Germinal center (tissue), 1 donor: ENCODE data around the gene GJA4.

Experiments
- DNase-seq: peaks from one replicate; pipeline ENCODE4 v3.0.0; 2012; ENCODE audit warnings: mixed read lengths, low spot score

GJA4 gene

GRCh38 chr1:34792868-34793727 lies at the start of gene GJA4:
GJA4 (plus strand) TSS chr1:34792999; CDS start chr1:34794214, 1,215 bp downstream.
- no peak for DNase-seq

- DNase-seq: no peak
Observed at GRCh38 chr1:34743775-34744174, 49.0 kb upstream of the GJA4 start.

- DNase-seq: no peak
Observed at GRCh38 chr1:34744851-34745250, 47.9 kb upstream of the GJA4 start.

- no peak for DNase-seq
Observed at GRCh38 chr1:34745666-34746065, 47.1 kb upstream of the GJA4 start.

GRCh38 chr1:34746101-34746500 lies 46.7 kb upstream of the GJA4 start:
- no peak for DNase-seq

- DNase-seq: no peak
Observed at GRCh38 chr1:34746785-34747637, 45.8 kb upstream of the GJA4 start.

- DNase-seq: no peak
Observed at GRCh38 chr1:34747638-34747941, 45.2 kb upstream of the GJA4 start.

GRCh38 chr1:34749992-34750391 lies 42.8 kb upstream of the GJA4 start:
- DNase-seq: no peak

- no peak for DNase-seq
Observed at GRCh38 chr1:34750610-34751009, 42.2 kb upstream of the GJA4 start.

GRCh38 chr1:34753163-34753562 lies 39.6 kb upstream of the GJA4 start:
- no peak for DNase-seq

- no peak for DNase-seq
Observed at GRCh38 chr1:34754964-34755637, 37.7 kb upstream of the GJA4 start, which contains the start of gene GJB5. GJB5 (plus strand) TSS chr1:34755047; CDS start chr1:34757331, 2,284 bp downstream.

GRCh38 chr1:34755961-34756360 lies 36.8 kb upstream of the GJA4 start:
- DNase-seq: no peak

GRCh38 chr1:34757386-34757785 lies 35.4 kb upstream of the GJA4 start:
- no peak for DNase-seq

- no peak for DNase-seq
Observed at GRCh38 chr1:34758751-34759150, 34.0 kb upstream of the GJA4 start.

- DNase-seq: no peak
Observed at GRCh38 chr1:34759503-34760357, 33.1 kb upstream of the GJA4 start, which contains the start of gene GJB4. GJB4 (plus strand) TSS chr1:34759740; CDS start chr1:34761255, 1,515 bp downstream.

GRCh38 chr1:34761176-34761761 lies 31.5 kb upstream of the GJA4 start:
- no peak for DNase-seq

- no peak for DNase-seq
Observed at GRCh38 chr1:34761776-34762307, 31.0 kb upstream of the GJA4 start.

GRCh38 chr1:34762474-34763141 lies 30.2 kb upstream of the GJA4 start:
- no peak for DNase-seq

GRCh38 chr1:34763142-34763781 lies 29.5 kb upstream of the GJA4 start:
- no peak for DNase-seq

- DNase-seq: no peak
Observed at GRCh38 chr1:34768856-34769255, 23.9 kb upstream of the GJA4 start.
